Osteocyte (in vitro differentiated cells): ENCODE data around the gene NEAT1. TPM values are rescaled to one million over a fixed set of nuclear protein-coding genes. Genes with fewer than 3 reads are reported as not detected.

Experiments used
- DNase-seq: peaks from one replicate; pipeline ENCODE4 v3.0.0; 2021; ENCODE audit warnings: mixed read lengths; ENCODE audit not compliant: unreplicated experiment; ENCODE audit errors: extremely low spot score
- H3K27ac Mint-ChIP-seq: one replicate; pipeline ENCODE4 v1.8.0; 2021; ENCODE audit warnings: mild to moderate bottlenecking, mixed read lengths; ENCODE audit not compliant: unreplicated experiment
- H3K27me3 Mint-ChIP-seq: one replicate; pipeline ENCODE4 v1.8.0; 2021; ENCODE audit warnings: mixed read lengths; ENCODE audit not compliant: unreplicated experiment
- H3K36me3 Mint-ChIP-seq: one replicate; pipeline ENCODE4 v1.8.0; 2021; ENCODE audit warnings: mixed read lengths; ENCODE audit not compliant: unreplicated experiment
- H3K4me1 Mint-ChIP-seq: one replicate; pipeline ENCODE4 v1.8.0; 2021; ENCODE audit warnings: mixed read lengths; ENCODE audit not compliant: unreplicated experiment
- H3K4me3 Mint-ChIP-seq: one replicate; pipeline ENCODE4 v1.8.0; 2021; ENCODE audit warnings: mild to moderate bottlenecking, moderate library complexity, mixed read lengths; ENCODE audit not compliant: unreplicated experiment
- H3K9me3 Mint-ChIP-seq: one replicate; pipeline ENCODE4 v1.8.0; 2021; ENCODE audit warnings: mixed read lengths; ENCODE audit not compliant: unreplicated experiment
- CTCF ChIP-seq: fragments of 200-600 bp; sonication (generic); IDR thresholded peaks from 2 replicates; pipeline ENCODE4 v1.5.0; 2021; ENCODE audit warnings: antibody characterized with exemption, mild to moderate bottlenecking, moderate library complexity
- total RNA-seq: library from RNA; stranded (reverse); gene quantifications from 2 replicates; pipeline ENCODE4 v1.2.1, GENCODE V29; 2021

The NEAT1 gene
- total RNA-seq, 1 donor from 2014 or later = 534 TPM

- no peak for DNase-seq
These were observed 33.2 kb upstream of the NEAT1 start for GRCh38 chr11:65389294-65389980.

GRCh38 chr11:65390099-65390941 is 32.3 kb upstream of the NEAT1 start:
- DNase-seq = no peak
- no peak for TF ChIP-seq CTCF
- H3K27me3 Mint-ChIP-seq = no peaks in the 10 kb centered on the region
- peak overlapping the region; percentile 84 for H3K27ac Mint-ChIP-seq
- H3K4me3 Mint-ChIP-seq = peak overlapping the region; percentile 87
- peaks cover 5% of the 10 kb centered on the region for H3K36me3 Mint-ChIP-seq
- no peaks in the 10 kb centered on the region for H3K9me3 Mint-ChIP-seq
- peaks cover 54% of the 10 kb centered on the region for H3K4me1 Mint-ChIP-seq

More at GRCh38 chr11:65389294-65389980, 33.2 kb upstream of the NEAT1 start:
- Mint-ChIP-seq H3K36me3 (peaks cover 5% of the 10 kb centered on the region), H3K27ac (peak overlapping the region; percentile 84), H3K4me3 (peak overlapping the region; percentile 87), H3K9me3 (no peaks in the 10 kb centered on the region), H3K4me1 (peaks cover 61% of the 10 kb centered on the region), H3K27me3 (no peaks in the 10 kb centered on the region)
- no peak for TF ChIP-seq CTCF

- H3K27ac Mint-ChIP-seq = peak overlapping the region; percentile 84
- H3K4me1 Mint-ChIP-seq = peaks cover 50% of the 10 kb centered on the region
- H3K4me3 Mint-ChIP-seq = peak overlapping the region; percentile 87
- H3K9me3 Mint-ChIP-seq = no peaks in the 10 kb centered on the region
- no peaks in the 10 kb centered on the region for H3K27me3 Mint-ChIP-seq
- no peak for DNase-seq
- peaks cover 7% of the 10 kb centered on the region for H3K36me3 Mint-ChIP-seq
- TF ChIP-seq CTCF = no peak
These were observed 31.6 kb upstream of the NEAT1 start for GRCh38 chr11:65390996-65391395.

- H3K27ac Mint-ChIP-seq = peak overlapping the region; percentile 47
- peaks cover 43% of the 10 kb centered on the region for H3K4me1 Mint-ChIP-seq
- H3K27me3 Mint-ChIP-seq = no peaks in the 10 kb centered on the region
- H3K36me3 Mint-ChIP-seq = peaks cover 11% of the 10 kb centered on the region
- no peak overlapping the region for H3K4me3 Mint-ChIP-seq
- H3K9me3 Mint-ChIP-seq = no peaks in the 10 kb centered on the region
- DNase-seq = no peak
- TF ChIP-seq CTCF = no peak
These were observed 30.3 kb upstream of the NEAT1 start for GRCh38 chr11:65392186-65392829.
